Mesendoderm (in vitro differentiated cells): ENCODE results near the gene ALDH8A1.

Experiments used
- DNase-seq: peaks from one replicate; pipeline ENCODE4 v3.0.0; 2013
- H2AK5ac ChIP-seq: 2 replicates; pipeline ENCODE4 v1.6.1; 2013; ENCODE audit warnings: low read length, inconsistent platforms
- H2BK120ac ChIP-seq: 2 replicates; pipeline ENCODE4 v1.6.1; 2013; ENCODE audit warnings: low read depth, mild to moderate bottlenecking, low read length, moderate library complexity, mixed read lengths
- H2BK15ac ChIP-seq: replicated peaks from 2 replicates; pipeline ENCODE4 v1.6.1; 2013; ENCODE audit warnings: low read depth, mild to moderate bottlenecking, moderate library complexity
- H2BK5ac ChIP-seq: 2 replicates; pipeline ENCODE4 v1.6.1; 2013; ENCODE audit warnings: low read length, inconsistent platforms
- H3K18ac ChIP-seq: 2 replicates; pipeline ENCODE4 v1.6.1; 2013; ENCODE audit warnings: mild to moderate bottlenecking, low read length, mixed read lengths
- H3K23ac ChIP-seq: one replicate; pipeline ENCODE4 v1.6.1; 2013; ENCODE audit warnings: low read length
- H3K27ac ChIP-seq: 2 replicates; pipeline ENCODE4 v1.5.1; 2013; ENCODE audit warnings: low read depth, mild to moderate bottlenecking, inconsistent platforms, low read length, moderate library complexity
- H3K27me3 ChIP-seq: 2 replicates; pipeline ENCODE4 v1.6.1; 2013; ENCODE audit warnings: low read length, control low read depth, mild to moderate bottlenecking, inconsistent platforms; ENCODE audit not compliant: insufficient read depth, poor library complexity
- H3K36me3 ChIP-seq: 2 replicates; pipeline ENCODE4 v1.6.1; 2013; ENCODE audit warnings: low read length, inconsistent platforms; ENCODE audit not compliant: control insufficient read depth, insufficient read depth
- H3K4ac ChIP-seq: one replicate; pipeline ENCODE4 v1.6.1; 2013; ENCODE audit warnings: low read depth, mild to moderate bottlenecking, low read length, moderate library complexity
- H3K4me1 ChIP-seq: 2 replicates; pipeline ENCODE4 v1.6.1; 2013; ENCODE audit warnings: low read depth, low read length, inconsistent platforms; ENCODE audit not compliant: control insufficient read depth
- H3K4me2 ChIP-seq: 2 replicates; pipeline ENCODE4 v1.6.1; 2013; ENCODE audit warnings: low read length
- H3K4me3 ChIP-seq: 2 replicates; pipeline ENCODE4 v1.5.1; 2013; ENCODE audit warnings: mild to moderate bottlenecking, low read length
- H3K56ac ChIP-seq: one replicate; pipeline ENCODE4 v1.6.1; 2013; ENCODE audit warnings: low read length
- H3K79me1 ChIP-seq: 2 replicates; pipeline ENCODE4 v1.6.1; 2013; ENCODE audit warnings: low read length, inconsistent platforms
- H3K79me2 ChIP-seq: 2 replicates; pipeline ENCODE4 v1.6.1; 2013; ENCODE audit warnings: mild to moderate bottlenecking, low read length; ENCODE audit not compliant: control insufficient read depth, insufficient read depth
- H3K9ac ChIP-seq: 2 replicates; pipeline ENCODE4 v1.6.1; 2013; ENCODE audit warnings: low read length, inconsistent platforms
- H4K5ac ChIP-seq: one replicate; pipeline ENCODE4 v1.6.1; 2013; ENCODE audit warnings: low read length
- H4K8ac ChIP-seq: one replicate; pipeline ENCODE4 v1.6.1; 2013; ENCODE audit warnings: low read depth, mild to moderate bottlenecking, control low read depth, low read length, moderate library complexity
- WGBS: extraction: QIAGEN DNeasy Blood & Tissue Kit; methylation state at CpG from one replicate; pipeline ENCODE4 v1.1.7; 2013; ENCODE audit warnings: low lambda C conversion rate, missing lambda C conversion rate; ENCODE audit not compliant: insufficient coverage; ENCODE audit errors: extremely low coverage; 5-methylcytosine and 5-hydroxymethylcytosine counted together

Gene ALDH8A1

GRCh38 chr6:134990262-134990661 is 40.4 kb upstream of the ALDH8A1 start:
- no peaks in the 10 kb centered on the region for H3K79me1 ChIP-seq
- no peak overlapping the region for H3K56ac ChIP-seq
- no peak overlapping the region for H3K23ac ChIP-seq
- no peak overlapping the region for H2BK120ac ChIP-seq
- no peak for DNase-seq
- no peaks in the 10 kb centered on the region for H3K4me1 ChIP-seq
- WGBS = no CpG with 5 or more reads among the region's 3 CpGs
- H3K4me3 ChIP-seq = no peak overlapping the region
- no peak overlapping the region for H2BK15ac ChIP-seq
- H3K4me2 ChIP-seq = no peak overlapping the region
- H2AK5ac ChIP-seq = no peak overlapping the region
- H3K4ac ChIP-seq = no peak overlapping the region
- no peaks in the 10 kb centered on the region for H3K36me3 ChIP-seq
- no peaks in the 10 kb centered on the region for H3K27me3 ChIP-seq
- no peak overlapping the region for H2BK5ac ChIP-seq
- H3K18ac ChIP-seq = no peak overlapping the region
- H3K79me2 ChIP-seq = no peaks in the 10 kb centered on the region
- no peak overlapping the region for H3K27ac ChIP-seq
- H4K8ac ChIP-seq = no peak overlapping the region
- H4K5ac ChIP-seq = no peak overlapping the region
- H3K9ac ChIP-seq = no peak overlapping the region

GRCh38 chr6:134984821-134985220 is 34.9 kb upstream of the ALDH8A1 start:
- Histone ChIP-seq H3K79me2 (no peaks in the 10 kb centered on the region), H3K18ac (no peak overlapping the region), H4K8ac (no peak overlapping the region), H3K4me1 (no peaks in the 10 kb centered on the region), H4K5ac (no peak overlapping the region), H3K9ac (no peak overlapping the region), H3K4me3 (no peak overlapping the region), H2BK15ac (no peak overlapping the region), H2AK5ac (no peak overlapping the region), H3K27me3 (no peaks in the 10 kb centered on the region), H2BK120ac (no peak overlapping the region), H3K23ac (no peak overlapping the region), H3K4ac (no peak overlapping the region), H2BK5ac (no peak overlapping the region), H3K27ac (no peak overlapping the region), H3K36me3 (no peaks in the 10 kb centered on the region), H3K56ac (no peak overlapping the region), H3K4me2 (no peak overlapping the region), H3K79me1 (no peaks in the 10 kb centered on the region)
- no peak for DNase-seq
- WGBS = no CpG with 5 or more reads among the region's 1 CpG

DNA sequence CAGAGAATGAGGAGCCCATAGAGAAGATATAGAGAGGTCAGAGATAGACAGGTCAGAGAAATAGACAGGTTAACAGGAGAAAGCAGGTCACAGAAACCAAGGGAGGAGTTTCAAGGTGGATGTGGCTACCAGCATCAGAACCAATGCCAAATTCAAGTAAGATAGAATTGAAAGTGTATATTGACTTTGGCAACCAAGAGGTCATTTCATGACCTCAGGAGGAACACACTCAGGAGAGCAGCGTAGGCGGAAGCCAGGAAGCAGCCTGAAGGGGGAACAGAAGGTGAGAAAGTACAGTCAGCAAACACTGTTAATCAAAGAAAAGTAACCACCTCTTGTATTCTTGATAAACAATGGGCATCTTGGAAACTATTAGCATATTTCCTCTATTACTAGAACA is 33.9 kb upstream of the ALDH8A1 start:
- no peaks in the 10 kb centered on the region for H3K4me1 ChIP-seq
- no peak overlapping the region for H3K23ac ChIP-seq
- no CpG with 5 or more reads among the region's 2 CpGs for WGBS
- H3K4me3 ChIP-seq = no peak overlapping the region
- no peak overlapping the region for H2BK15ac ChIP-seq
- H2AK5ac ChIP-seq = no peak overlapping the region
- no peak overlapping the region for H3K56ac ChIP-seq
- H3K4me2 ChIP-seq = no peak overlapping the region
- H4K5ac ChIP-seq = no peak overlapping the region
- H4K8ac ChIP-seq = no peak overlapping the region
- H3K4ac ChIP-seq = no peak overlapping the region
- no peak overlapping the region for H2BK120ac ChIP-seq
- no peaks in the 10 kb centered on the region for H3K36me3 ChIP-seq
- no peak overlapping the region for H3K9ac ChIP-seq
- H3K79me2 ChIP-seq = no peaks in the 10 kb centered on the region
- H3K27ac ChIP-seq = no peak overlapping the region
- H3K27me3 ChIP-seq = no peaks in the 10 kb centered on the region
- DNase-seq = no peak
- H3K18ac ChIP-seq = no peak overlapping the region
- H2BK5ac ChIP-seq = no peak overlapping the region
- no peaks in the 10 kb centered on the region for H3K79me1 ChIP-seq

GRCh38 chr6:134982161-134982560 is 32.3 kb upstream of the ALDH8A1 start:
- Histone ChIP-seq H3K4me2 (no peak overlapping the region), H3K36me3 (no peaks in the 10 kb centered on the region), H3K79me2 (no peaks in the 10 kb centered on the region), H3K23ac (no peak overlapping the region), H2BK120ac (no peak overlapping the region), H3K27ac (no peak overlapping the region), H3K18ac (no peak overlapping the region), H2BK15ac (no peak overlapping the region), H4K8ac (no peak overlapping the region), H3K4me1 (no peaks in the 10 kb centered on the region), H3K4me3 (no peak overlapping the region), H3K4ac (no peak overlapping the region), H2BK5ac (no peak overlapping the region), H3K27me3 (no peaks in the 10 kb centered on the region), H4K5ac (no peak overlapping the region), H3K79me1 (no peaks in the 10 kb centered on the region), H3K9ac (no peak overlapping the region), H2AK5ac (no peak overlapping the region), H3K56ac (no peak overlapping the region)
- DNase-seq = no peak
- WGBS = no CpG with 5 or more reads among the region's 3 CpGs

DNA sequence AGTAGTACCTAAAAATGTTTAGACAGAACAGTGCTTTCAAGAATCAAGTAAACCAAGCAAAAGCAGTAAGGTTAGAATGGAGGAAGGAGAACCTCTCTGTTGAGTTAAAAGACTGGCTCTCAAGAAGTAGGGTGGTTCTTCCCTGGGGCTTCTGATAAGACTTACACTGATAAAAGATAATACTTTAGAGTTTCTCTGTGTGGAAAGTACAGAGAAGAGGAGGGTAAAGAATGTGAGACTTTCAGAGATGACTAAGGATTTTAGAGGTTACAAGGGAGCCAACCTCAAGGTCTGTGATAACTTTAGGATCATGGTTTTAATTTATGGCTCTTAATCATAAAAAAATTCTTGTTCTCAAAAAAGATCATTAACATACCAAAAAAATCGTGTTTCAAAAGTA is 30.9 kb upstream of the ALDH8A1 start:
- H3K18ac ChIP-seq = no peak overlapping the region
- no peaks in the 10 kb centered on the region for H3K27me3 ChIP-seq
- H3K79me2 ChIP-seq = no peaks in the 10 kb centered on the region
- no peaks in the 10 kb centered on the region for H3K4me1 ChIP-seq
- no peak overlapping the region for H2BK5ac ChIP-seq
- no peak overlapping the region for H3K4me3 ChIP-seq
- H3K79me1 ChIP-seq = no peaks in the 10 kb centered on the region
- no peak overlapping the region for H2BK15ac ChIP-seq
- WGBS = no CpG with 5 or more reads among the region's 1 CpG
- no peak overlapping the region for H4K5ac ChIP-seq
- no peak overlapping the region for H3K23ac ChIP-seq
- no peak overlapping the region for H3K9ac ChIP-seq
- no peaks in the 10 kb centered on the region for H3K36me3 ChIP-seq
- no peak overlapping the region for H4K8ac ChIP-seq
- no peak overlapping the region for H3K4me2 ChIP-seq
- H3K4ac ChIP-seq = no peak overlapping the region
- peak; percentile 82 for DNase-seq
- H2AK5ac ChIP-seq = no peak overlapping the region
- H3K27ac ChIP-seq = no peak overlapping the region
- H2BK120ac ChIP-seq = no peak overlapping the region
- H3K56ac ChIP-seq = no peak overlapping the region

DNA sequence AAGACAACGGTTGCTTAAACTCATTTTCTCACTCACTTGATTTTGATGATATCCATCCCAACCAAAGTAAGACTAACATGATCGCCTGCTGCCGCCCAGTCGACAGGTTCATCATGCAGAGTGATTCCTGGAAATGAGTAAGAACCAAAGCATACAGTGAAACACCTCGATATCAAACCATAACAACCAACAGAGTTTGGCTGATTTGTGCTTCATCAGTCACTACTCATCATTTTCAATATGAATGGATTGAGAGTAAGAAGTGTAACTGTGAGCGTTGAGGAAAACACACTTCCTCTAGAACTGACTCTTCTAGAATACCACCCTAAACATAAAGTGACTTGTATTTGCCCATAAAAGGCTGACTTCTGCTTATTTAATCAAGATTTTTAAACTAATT is 29.2 kb upstream of the ALDH8A1 start:
- H4K5ac ChIP-seq = no peak overlapping the region
- H3K79me1 ChIP-seq = no peaks in the 10 kb centered on the region
- H3K4me3 ChIP-seq = no peak overlapping the region
- whole genome bisulfite sequencing = no CpG with 5 or more reads among the region's 6 CpGs
- H2AK5ac ChIP-seq = no peak overlapping the region
- no peak overlapping the region for H2BK120ac ChIP-seq
- no peak overlapping the region for H3K4ac ChIP-seq
- no peaks in the 10 kb centered on the region for H3K27me3 ChIP-seq
- H3K36me3 ChIP-seq = no peaks in the 10 kb centered on the region
- H2BK5ac ChIP-seq = no peak overlapping the region
- no peak overlapping the region for H3K18ac ChIP-seq
- no peak overlapping the region for H3K4me2 ChIP-seq
- H4K8ac ChIP-seq = no peak overlapping the region
- no peak overlapping the region for H3K9ac ChIP-seq
- H3K23ac ChIP-seq = no peak overlapping the region
- DNase-seq = no peak
- H3K56ac ChIP-seq = no peak overlapping the region
- H2BK15ac ChIP-seq = no peak overlapping the region
- H3K27ac ChIP-seq = no peak overlapping the region
- no peaks in the 10 kb centered on the region for H3K79me2 ChIP-seq
- H3K4me1 ChIP-seq = no peaks in the 10 kb centered on the region
